GM12878 (cell line): ENCODE measurements around the gene SMIM35. TPM values are rescaled to one million over a fixed set of nuclear protein-coding genes. Genes with fewer than 3 reads are reported as not detected.
A peak's percentile ranks its signal among the peaks of the same experiment; 100 is the strongest.

Experiments
- ATF3 ChIP-seq: IDR thresholded peaks from 2 replicates; pipeline ENCODE4 v1.6.1; 2011; ENCODE audit warnings: low read depth, mild to moderate bottlenecking, low read length, moderate library complexity, borderline replicate concordance; ENCODE audit errors: extremely low read depth
- ATF7 ChIP-seq: fragments of 450-650 bp; IDR thresholded peaks from 2 replicates; pipeline ENCODE4 v1.6.1; 2016; ENCODE audit warnings: low read depth, mild to moderate bottlenecking
- BCL3 ChIP-seq: IDR thresholded peaks from 2 replicates; pipeline ENCODE4 v1.6.1; 2011; ENCODE audit warnings: borderline replicate concordance, low read depth, mild to moderate bottlenecking, moderate library complexity, low read length; ENCODE audit not compliant: insufficient read depth, poor library complexity, severe bottlenecking
- CEBPZ ChIP-seq: fragments of 150-350 bp; IDR thresholded peaks from 2 replicates; pipeline ENCODE4 v1.6.1; 2016; ENCODE audit warnings: low read depth, low read length
- EZH2 ChIP-seq: IDR thresholded peaks from 2 replicates; pipeline ENCODE4 v1.6.1; 2012; ENCODE audit warnings: low read depth, mild to moderate bottlenecking, control low read depth, inconsistent platforms, low read length, borderline replicate concordance; ENCODE audit not compliant: control insufficient read depth
- MEF2A ChIP-seq: IDR thresholded peaks from 2 replicates; pipeline ENCODE4 v1.6.1; 2011; ENCODE audit warnings: low read depth, mild to moderate bottlenecking, low read length, moderate library complexity; ENCODE audit not compliant: insufficient read depth
- MLLT1 ChIP-seq: fragments of 450-650 bp; IDR thresholded peaks from 2 replicates; pipeline ENCODE4 v1.6.1; 2016; ENCODE audit warnings: mild to moderate bottlenecking
- NRF1 ChIP-seq: conservative IDR thresholded peaks from 2 replicates; pipeline ENCODE4 v1.6.1; 2011; ENCODE audit warnings: mild to moderate bottlenecking, low read depth, low read length, improper control_type of control experiment
- SUPT20H ChIP-seq: IDR thresholded peaks from 2 replicates; pipeline ENCODE4 v1.6.1; 2011; ENCODE audit warnings: low read depth, mild to moderate bottlenecking, low read length, moderate library complexity, borderline replicate concordance; ENCODE audit not compliant: control insufficient read depth
- polyA plus RNA-seq, 11 experiments: library from polyadenylated mRNA; depleted of rRNA in 4 of 11; unstranded in 6 of 11; stranded (reverse) in 5 of 11; fragments of >200 nt; fragmentation: Nextera tagmentation in 4 of 11; fragmentation: Illumina TruSeq in 1 of 11; extraction: Ambion mirVana in 4 of 11; extraction: Trizol in 1 of 11; gene quantifications; 1 replicate in 1 of 11; 2 replicates in 10 of 11; pipeline versions ENCODE4 v1.2.1 to v1.2.3, GENCODE V29; 2011 to 2016; ENCODE audit warnings: inconsistent platforms in 2 of 11, missing spikeins in 2 of 11, low read depth in 1 of 11
- total RNA-seq, 4 experiments: library from RNA; depleted of rRNA in 3 of 4; stranded (reverse); fragments of >200 nt in 3 of 4; fragmentation: Illumina TruSeq in 1 of 4; extraction: Trizol in 1 of 4; gene quantifications; 2 replicates each; pipeline versions ENCODE4 v1.2.1 to v1.2.3, GENCODE V29; 2013 to 2021

The SMIM35 gene
- total and polyA plus RNA-seq, 10 of the 15 experiments (the other 5 are each of a cell fraction or from before 2014, with no cell fraction given) = 0.02 to 1.1 (median 0.05) TPM; not detected in 5

GRCh38 chr11:117985953-117986887 is 100.5 kb downstream of the SMIM35 start, which contains the start of gene IL10RA (continued):
- TF ChIP-seq BCL3 (no peak), MLLT1 (no peak), CEBPZ (no peak), EZH2 (no peak), MEF2A (no peak), NRF1 (no peak), ATF3 (no peak), SUPT20H (no peak), ATF7 (peak; percentile 56; the same call in 1 of the 2 replicates)
